Progenitor cell of endocrine pancreas (in vitro differentiated cells): ENCODE results near the gene PARP6. TPM values are rescaled to one million over a fixed set of nuclear protein-coding genes. Genes with fewer than 3 reads are reported as not detected.
A peak's percentile ranks its signal among the peaks of the same experiment; 100 is the strongest.

ENCODE experiments used
- DNase-seq: peaks from one replicate; pipeline ENCODE4 v3.0.0; 2021; ENCODE audit warnings: low spot score; ENCODE audit not compliant: unreplicated experiment
- H3K27ac Mint-ChIP-seq: 2 replicates; pipeline ENCODE4 v1.8.0; 2021; ENCODE audit warnings: mild to moderate bottlenecking, moderate library complexity, mixed read lengths
- H3K27me3 Mint-ChIP-seq: 2 replicates; pipeline ENCODE4 v1.8.0; 2021; ENCODE audit warnings: mixed read lengths
- H3K36me3 Mint-ChIP-seq: 2 replicates; pipeline ENCODE4 v1.8.0; 2022; ENCODE audit warnings: mixed read lengths; ENCODE audit not compliant: insufficient read depth
- H3K4me1 Mint-ChIP-seq: 2 replicates; pipeline ENCODE4 v1.8.0; 2021; ENCODE audit warnings: low read depth, mixed read lengths
- H3K4me3 Mint-ChIP-seq: 2 replicates; pipeline ENCODE4 v1.8.0; 2021; ENCODE audit warnings: low read depth, mild to moderate bottlenecking, moderate library complexity, mixed read lengths
- H3K9me3 Mint-ChIP-seq: 2 replicates; pipeline ENCODE4 v1.8.0; 2021; ENCODE audit warnings: low read depth, mixed read lengths
- long read RNA-seq: library from polyadenylated mRNA; unstranded; transcript quantifications from one replicate; pipeline ENCODE4 v2.0.0, GENCODE V29; 2020
- total RNA-seq: library from RNA; stranded (reverse); gene quantifications from 2 replicates; pipeline ENCODE4 v1.2.1, GENCODE V29; 2021
- TF ChIP-seq, protein P1 (sequence below): fragments of 200-600 bp; sonication (generic); IDR thresholded peaks from one replicate; pipeline ENCODE4 v1.5.0; 2021; ENCODE audit warnings: antibody characterized with exemption, mild to moderate bottlenecking; ENCODE audit not compliant: unreplicated experiment

The PARP6 gene, protein sequence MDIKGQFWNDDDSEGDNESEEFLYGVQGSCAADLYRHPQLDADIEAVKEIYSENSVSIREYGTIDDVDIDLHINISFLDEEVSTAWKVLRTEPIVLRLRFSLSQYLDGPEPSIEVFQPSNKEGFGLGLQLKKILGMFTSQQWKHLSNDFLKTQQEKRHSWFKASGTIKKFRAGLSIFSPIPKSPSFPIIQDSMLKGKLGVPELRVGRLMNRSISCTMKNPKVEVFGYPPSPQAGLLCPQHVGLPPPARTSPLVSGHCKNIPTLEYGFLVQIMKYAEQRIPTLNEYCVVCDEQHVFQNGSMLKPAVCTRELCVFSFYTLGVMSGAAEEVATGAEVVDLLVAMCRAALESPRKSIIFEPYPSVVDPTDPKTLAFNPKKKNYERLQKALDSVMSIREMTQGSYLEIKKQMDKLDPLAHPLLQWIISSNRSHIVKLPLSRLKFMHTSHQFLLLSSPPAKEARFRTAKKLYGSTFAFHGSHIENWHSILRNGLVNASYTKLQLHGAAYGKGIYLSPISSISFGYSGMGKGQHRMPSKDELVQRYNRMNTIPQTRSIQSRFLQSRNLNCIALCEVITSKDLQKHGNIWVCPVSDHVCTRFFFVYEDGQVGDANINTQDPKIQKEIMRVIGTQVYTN
- 131 and 134 TPM in 2 replicates for total RNA-seq
- long read RNA-seq, partial matches to known transcripts = 13 of 40 reads
- long read RNA-seq, other reads (novel, unspliced or antisense) = 26 of 40 reads

- peak within 1 kb of the TSS; percentile 95 for H3K27ac Mint-ChIP-seq
- peak; percentile 93 for DNase-seq
- peaks cover 24% of the 10 kb centered on the region for H3K27me3 Mint-ChIP-seq
- H3K36me3 Mint-ChIP-seq = peaks cover 5% of the 10 kb centered on the region
- peak within 1 kb of the TSS; percentile 88 for H3K4me3 Mint-ChIP-seq
- TF ChIP-seq, protein P1, sequence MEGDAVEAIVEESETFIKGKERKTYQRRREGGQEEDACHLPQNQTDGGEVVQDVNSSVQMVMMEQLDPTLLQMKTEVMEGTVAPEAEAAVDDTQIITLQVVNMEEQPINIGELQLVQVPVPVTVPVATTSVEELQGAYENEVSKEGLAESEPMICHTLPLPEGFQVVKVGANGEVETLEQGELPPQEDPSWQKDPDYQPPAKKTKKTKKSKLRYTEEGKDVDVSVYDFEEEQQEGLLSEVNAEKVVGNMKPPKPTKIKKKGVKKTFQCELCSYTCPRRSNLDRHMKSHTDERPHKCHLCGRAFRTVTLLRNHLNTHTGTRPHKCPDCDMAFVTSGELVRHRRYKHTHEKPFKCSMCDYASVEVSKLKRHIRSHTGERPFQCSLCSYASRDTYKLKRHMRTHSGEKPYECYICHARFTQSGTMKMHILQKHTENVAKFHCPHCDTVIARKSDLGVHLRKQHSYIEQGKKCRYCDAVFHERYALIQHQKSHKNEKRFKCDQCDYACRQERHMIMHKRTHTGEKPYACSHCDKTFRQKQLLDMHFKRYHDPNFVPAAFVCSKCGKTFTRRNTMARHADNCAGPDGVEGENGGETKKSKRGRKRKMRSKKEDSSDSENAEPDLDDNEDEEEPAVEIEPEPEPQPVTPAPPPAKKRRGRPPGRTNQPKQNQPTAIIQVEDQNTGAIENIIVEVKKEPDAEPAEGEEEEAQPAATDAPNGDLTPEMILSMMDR = peak; percentile 70
- H3K9me3 Mint-ChIP-seq = no peaks in the 10 kb centered on the region
- peaks cover 15% of the 10 kb centered on the region for H3K4me1 Mint-ChIP-seq
These were observed at the start of gene PARP6 for GRCh38 chr15:72272213-72272996. Gene PARP6 (minus strand): TSS chr15:72272554. CDS start chr15:72267477, 5,077 bp downstream.

GRCh38 chr15:72319985-72320671, 47.8 kb upstream of the PARP6 start, which contains the start of gene CELF6:
Gene CELF6 (minus strand): TSS chr15:72320157. CDS start chr15:72319874, 283 bp downstream.
- peak; percentile 88 for DNase-seq
- peaks cover 4% of the 10 kb centered on the region for H3K4me1 Mint-ChIP-seq
- peak within 1 kb of the TSS; percentile 70 for H3K4me3 Mint-ChIP-seq
- TF ChIP-seq, protein P1 = no peak
- H3K27ac Mint-ChIP-seq = peak within 1 kb of the TSS; percentile 91
- peaks cover 9% of the 10 kb centered on the region for H3K9me3 Mint-ChIP-seq
- H3K36me3 Mint-ChIP-seq = peaks cover 7% of the 10 kb centered on the region
- H3K27me3 Mint-ChIP-seq = peaks cover 41% of the 10 kb centered on the region

DNA sequence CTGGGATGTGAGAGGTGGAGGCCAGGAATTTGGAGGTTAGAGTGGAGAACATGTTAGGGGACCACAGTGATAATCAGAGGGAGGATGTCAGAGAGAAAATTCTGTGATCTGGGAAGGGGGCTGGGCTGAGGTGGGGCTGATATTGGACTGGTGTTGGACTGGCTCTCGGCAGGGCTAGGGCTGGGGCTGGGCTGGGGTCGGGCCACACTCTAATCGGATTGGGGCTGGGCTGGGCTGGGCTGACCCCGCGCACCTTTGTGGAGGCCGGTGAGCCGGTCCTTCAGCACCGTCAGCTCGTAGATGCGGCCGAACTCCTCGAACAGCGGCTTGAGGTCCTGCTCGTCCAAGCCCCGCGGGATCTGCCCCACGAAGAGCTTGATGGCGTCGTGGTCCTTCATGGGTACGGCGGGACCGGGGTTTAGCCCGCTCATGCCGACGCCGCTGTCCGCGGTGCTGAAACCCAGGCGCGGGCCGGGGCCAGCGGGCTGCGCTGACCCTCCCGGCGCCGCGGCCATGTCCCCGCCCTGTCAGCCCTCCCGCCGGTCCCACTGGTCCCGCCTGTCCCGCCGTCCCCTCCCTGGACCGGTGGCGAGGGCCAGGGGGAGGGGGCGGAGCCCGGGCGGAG, 47.1 kb upstream of the PARP6 start:
- peaks cover 5% of the 10 kb centered on the region for H3K36me3 Mint-ChIP-seq
- TF ChIP-seq, protein P1 = no peak

DNA sequence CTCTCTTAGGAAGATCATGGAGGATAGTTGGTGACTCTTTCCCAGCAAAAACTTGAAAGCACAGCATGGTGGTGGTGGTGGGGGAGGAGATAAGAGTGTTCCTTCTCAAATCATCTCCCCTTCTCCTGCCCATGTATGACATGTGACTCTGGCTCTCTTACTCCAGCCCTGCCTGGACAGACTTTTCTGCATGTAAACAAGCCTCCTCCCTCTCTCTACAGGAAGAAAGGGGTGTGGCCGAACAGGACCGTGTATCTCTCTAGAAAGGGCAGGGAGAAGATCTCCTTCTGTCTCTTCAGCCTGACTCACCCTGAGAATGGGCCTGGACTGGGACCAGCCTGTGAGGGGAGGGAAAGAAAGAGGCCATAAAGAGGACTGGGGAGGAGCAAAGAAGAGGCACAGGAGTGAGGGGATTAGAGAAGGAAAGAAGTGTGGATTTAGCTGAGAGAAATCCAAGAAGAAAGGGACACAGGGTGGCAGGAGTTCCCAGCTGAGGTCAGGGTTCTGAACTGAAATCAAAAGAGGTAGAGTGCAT, 46.1 kb upstream of the PARP6 start:
- Mint-ChIP-seq H3K27ac (no peak overlapping the region), H3K36me3 (peaks cover 1% of the 10 kb centered on the region), H3K4me1 (peaks cover 4% of the 10 kb centered on the region), H3K4me3 (peak overlapping the region; percentile 61), H3K27me3 (peaks cover 44% of the 10 kb centered on the region), H3K9me3 (no peaks in the 10 kb centered on the region)
- DNase-seq = no peak
- TF ChIP-seq, protein P1 = no peak

More for the DNA sequence above, 47.1 kb upstream of the PARP6 start:
- peak; percentile 82 for DNase-seq
- peaks cover 6% of the 10 kb centered on the region for H3K9me3 Mint-ChIP-seq
- H3K27ac Mint-ChIP-seq = peak overlapping the region; percentile 78
- peaks cover 4% of the 10 kb centered on the region for H3K4me1 Mint-ChIP-seq
- H3K27me3 Mint-ChIP-seq = peaks cover 44% of the 10 kb centered on the region
- H3K4me3 Mint-ChIP-seq = peak overlapping the region; percentile 62
